ENCODE data around the gene USP9Y. TPM values are rescaled to one million over a fixed set of nuclear protein-coding genes. Genes with fewer than 3 reads are reported as not detected.

Gene USP9Y
- total RNA-seq, 1 donor from 2014 or later = not detected

DNA sequence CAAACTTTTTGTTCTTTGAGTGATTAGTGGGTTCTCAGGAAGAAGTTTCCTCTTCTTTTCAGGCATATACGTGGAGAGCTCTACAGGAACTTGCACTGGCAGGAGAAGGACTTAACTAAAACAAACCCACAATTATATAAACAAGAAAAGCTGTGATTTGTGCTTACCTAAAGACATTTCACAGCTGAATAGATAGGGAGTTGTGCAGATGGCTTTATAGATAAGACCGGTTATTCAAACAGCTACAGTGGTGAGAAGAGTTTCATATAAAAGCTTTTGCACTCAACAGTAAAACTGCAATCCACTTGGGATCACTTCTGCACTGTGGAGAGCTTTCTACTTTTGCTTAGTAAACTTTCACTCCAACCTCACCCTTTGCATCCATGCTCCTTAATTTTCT is 197.6 kb downstream of the USP9Y start:
- Mint-ChIP-seq H3K27ac (ENCODE audit: unreplicated experiment) (no peak overlapping the region), H3K4me1 (ENCODE audit: unreplicated experiment) (no peaks in the 10 kb centered on the region), H3K27me3 (ENCODE audit: unreplicated experiment) (no peaks in the 10 kb centered on the region), H3K4me3 (ENCODE audit: unreplicated experiment) (no peak overlapping the region), H3K36me3 (ENCODE audit: unreplicated experiment) (no peaks in the 10 kb centered on the region), H3K9me3 (ENCODE audit: unreplicated experiment) (no peaks in the 10 kb centered on the region)
- no peak for DNase-seq (ENCODE audit: extremely low spot score, unreplicated experiment)
- TF ChIP-seq, protein P1, sequence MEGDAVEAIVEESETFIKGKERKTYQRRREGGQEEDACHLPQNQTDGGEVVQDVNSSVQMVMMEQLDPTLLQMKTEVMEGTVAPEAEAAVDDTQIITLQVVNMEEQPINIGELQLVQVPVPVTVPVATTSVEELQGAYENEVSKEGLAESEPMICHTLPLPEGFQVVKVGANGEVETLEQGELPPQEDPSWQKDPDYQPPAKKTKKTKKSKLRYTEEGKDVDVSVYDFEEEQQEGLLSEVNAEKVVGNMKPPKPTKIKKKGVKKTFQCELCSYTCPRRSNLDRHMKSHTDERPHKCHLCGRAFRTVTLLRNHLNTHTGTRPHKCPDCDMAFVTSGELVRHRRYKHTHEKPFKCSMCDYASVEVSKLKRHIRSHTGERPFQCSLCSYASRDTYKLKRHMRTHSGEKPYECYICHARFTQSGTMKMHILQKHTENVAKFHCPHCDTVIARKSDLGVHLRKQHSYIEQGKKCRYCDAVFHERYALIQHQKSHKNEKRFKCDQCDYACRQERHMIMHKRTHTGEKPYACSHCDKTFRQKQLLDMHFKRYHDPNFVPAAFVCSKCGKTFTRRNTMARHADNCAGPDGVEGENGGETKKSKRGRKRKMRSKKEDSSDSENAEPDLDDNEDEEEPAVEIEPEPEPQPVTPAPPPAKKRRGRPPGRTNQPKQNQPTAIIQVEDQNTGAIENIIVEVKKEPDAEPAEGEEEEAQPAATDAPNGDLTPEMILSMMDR (IDR thresholded peaks at IDR 0.05) = no peak

GRCh38 chrY:12904618-12905516 is 203.8 kb downstream of the USP9Y start, which contains the start of gene DDX3Y:
Gene DDX3Y, plus strand, starts transcription at chrY:12904868. Its CDS starts 69 bp downstream, at chrY:12904937.
- Mint-ChIP-seq H3K4me3 (ENCODE audit: unreplicated experiment) (no peak within 1 kb of the TSS), H3K36me3 (ENCODE audit: unreplicated experiment) (no peaks in the 10 kb centered on the region), H3K27me3 (ENCODE audit: unreplicated experiment) (no peaks in the 10 kb centered on the region), H3K27ac (ENCODE audit: unreplicated experiment) (no peak within 1 kb of the TSS), H3K4me1 (ENCODE audit: unreplicated experiment) (no peaks in the 10 kb centered on the region), H3K9me3 (ENCODE audit: unreplicated experiment) (no peaks in the 10 kb centered on the region)
- no peak for DNase-seq (ENCODE audit: extremely low spot score, unreplicated experiment)
- TF ChIP-seq, protein P1 (IDR thresholded peaks at IDR 0.05) = no peak

DNA sequence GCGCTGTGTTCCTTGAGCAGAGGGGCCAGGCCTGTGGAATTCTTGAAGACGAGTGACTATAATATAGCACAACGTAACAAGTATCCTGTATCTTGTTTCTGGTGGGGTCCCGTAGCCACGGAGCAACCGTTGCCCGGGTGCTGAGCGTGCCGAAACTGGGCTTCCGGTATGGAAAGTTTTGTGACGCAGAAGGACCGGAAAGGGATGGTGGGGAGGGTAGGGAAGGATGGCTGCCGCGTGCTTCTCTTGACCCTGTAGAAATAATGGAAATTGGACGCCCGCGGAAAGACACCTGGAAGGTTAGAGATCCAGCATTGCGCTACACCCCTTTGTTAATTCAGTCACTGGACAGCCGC is 204.5 kb downstream of the USP9Y start:
- TF ChIP-seq, protein P1 (IDR thresholded peaks at IDR 0.05) = no peak
- no peak for DNase-seq (ENCODE audit: extremely low spot score, unreplicated experiment)
- H3K4me3 Mint-ChIP-seq (ENCODE audit: unreplicated experiment) = no peak overlapping the region
- H3K36me3 Mint-ChIP-seq (ENCODE audit: unreplicated experiment) = no peaks in the 10 kb centered on the region
- H3K27ac Mint-ChIP-seq (ENCODE audit: unreplicated experiment) = no peak overlapping the region
- H3K9me3 Mint-ChIP-seq (ENCODE audit: unreplicated experiment) = no peaks in the 10 kb centered on the region
- H3K4me1 Mint-ChIP-seq (ENCODE audit: unreplicated experiment) = no peaks in the 10 kb centered on the region
- H3K27me3 Mint-ChIP-seq (ENCODE audit: unreplicated experiment) = no peaks in the 10 kb centered on the region

DNA sequence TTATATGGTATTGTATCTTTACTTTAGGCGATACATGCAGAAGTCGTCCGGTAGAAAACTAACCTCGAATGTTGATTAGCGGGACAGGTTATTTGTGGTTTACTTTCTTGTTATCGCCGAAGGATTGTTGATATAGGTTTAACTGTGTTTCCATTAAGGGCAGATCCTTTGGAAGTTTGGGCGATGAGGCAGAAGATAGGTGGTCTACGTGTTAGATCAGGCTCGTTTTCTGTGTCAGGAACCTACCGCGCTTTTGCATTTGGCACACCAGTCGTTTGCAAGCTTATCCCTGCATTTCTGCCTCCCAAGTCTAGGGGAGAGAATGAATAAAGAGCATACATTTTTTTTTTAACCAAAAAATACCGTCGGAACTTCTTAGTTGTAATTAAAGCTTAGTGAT is 204.9 kb downstream of the USP9Y start:
- no peak overlapping the region for H3K4me3 Mint-ChIP-seq (ENCODE audit: unreplicated experiment)

More for the DNA sequence above, 204.9 kb downstream of the USP9Y start:
- DNase-seq (ENCODE audit: extremely low spot score, unreplicated experiment) = no peak
- Mint-ChIP-seq H3K27ac (ENCODE audit: unreplicated experiment) (no peak overlapping the region), H3K4me1 (ENCODE audit: unreplicated experiment) (no peaks in the 10 kb centered on the region), H3K27me3 (ENCODE audit: unreplicated experiment) (no peaks in the 10 kb centered on the region), H3K36me3 (ENCODE audit: unreplicated experiment) (no peaks in the 10 kb centered on the region), H3K9me3 (ENCODE audit: unreplicated experiment) (no peaks in the 10 kb centered on the region)
- TF ChIP-seq, protein P1 (IDR thresholded peaks at IDR 0.05) = no peak

Other genes starting within 250 kb of the USP9Y start
- not detected in 2 replicates for gene DDX3Y, start 203.6 kb downstream of the USP9Y start, total RNA-seq

Measured in osteocyte (in vitro differentiated cells).